Adrenal gland (tissue), 12 donors: ENCODE results near the gene TBC1D24. TPM values are rescaled to one million over a fixed set of nuclear protein-coding genes. Genes with fewer than 3 reads are reported as not detected.

Source experiments
- DNase-seq, 7 donors: peaks; one replicate each; pipeline ENCODE4 v3.0.0-alpha.2; 2019 to 2020
- H3K27ac ChIP-seq, 5 donors: fragments of 200-600 bp; sonication (generic) in 4 of 5; 1 replicate in 3 of 5; 2 replicates in 2 of 5; pipeline versions ENCODE4 v1.5.1 to v1.8.0; 2016 to 2020; ENCODE audit warnings: mild to moderate bottlenecking in 1 of 5
- H3K27me3 ChIP-seq: fragments of 200-600 bp; 2 replicates; pipeline ENCODE4 v1.8.0; 2021
- H3K36me3 ChIP-seq, 2 donors: fragments of 200-600 bp; replicated peaks in 1 of 2; 1 replicate in 1 of 2; 2 replicates in 1 of 2; pipeline versions ENCODE4 v1.5.1 to v1.8.0; 2018 to 2022
- H3K4me1 ChIP-seq, 2 donors: fragments of 200-600 bp; replicated peaks in 1 of 2; 1 replicate in 1 of 2; 2 replicates in 1 of 2; pipeline versions ENCODE4 v1.5.1 to v1.8.0; 2018 to 2021
- H3K4me3 ChIP-seq, 4 donors: fragments of 200-600 bp; sonication (generic) in 3 of 4; one replicate each; pipeline ENCODE4 v1.5.1; 2016 to 2018
- H3K9me3 ChIP-seq, 3 donors: fragments of 200-600 bp; sonication (generic) in 1 of 3; replicated peaks in 1 of 3; 1 replicate in 2 of 3; 2 replicates in 1 of 3; pipeline versions ENCODE4 v1.5.1 to v1.8.0; 2016 to 2021
- POLR2A ChIP-seq, 2 donors: fragments of 450-650 bp; IDR thresholded peaks; one replicate each; pipeline ENCODE4 v1.6.1; 2017; ENCODE audit warnings: antibody characterized with exemption in 2 of 2, mild to moderate bottlenecking in 2 of 2, moderate library complexity in 1 of 2
- WGBS, 4 donors: extraction: QIAGEN DNeasy Blood & Tissue Kit in 2 of 4; methylation state at CpG; one replicate each; pipeline versions ENCODE4 v1.1.5 to v1.1.7; 2013 to 2017; 5-methylcytosine and 5-hydroxymethylcytosine counted together
- intact Hi-C, 2 donors: fragments of 100-400 bp; cut with DNase I; formaldehyde crosslinking; loops; one replicate each; pipeline versions ENCODE4 v1.14.1 to v1.15.0; 2022 to 2023
- polyA plus RNA-seq, 3 donors: library from polyadenylated mRNA; stranded (reverse); fragments of 200-250 nt in 2 of 3; fragments of 350-450 nt in 1 of 3; fragmentation: Illumina TruSeq in 1 of 3; extraction: RNeasy Lipid Tissue Mini Kit (QIAGEN cat#74804) in 1 of 3; gene quantifications; one replicate each; pipeline ENCODE4 v1.2.3, GENCODE V29; 2013 to 2014
- total RNA-seq, 9 donors: library from RNA; depleted of rRNA in 4 of 9; stranded (reverse); fragments of >200 nt in 4 of 9; fragments of 120-200 nt in 1 of 9; fragmentation: NEBNext Ultra II Directional in 1 of 9; extraction: Animal tissue kit (Norgen Biotek cat#: 25700) in 1 of 9; gene quantifications; one replicate each; pipeline versions ENCODE4 v1.1.0 to v1.2.4, GENCODE V29; 2013 to 2023
- TF ChIP-seq, protein P1 (sequence below), 6 experiments: fragments of 450-650 bp in 4 of 6; fragments of 200-600 bp in 2 of 6; sonication (generic) in 1 of 6; IDR thresholded peaks; 1 replicate in 5 of 6; 2 replicates in 1 of 6; pipeline versions ENCODE4 v1.5.1 to v1.8.0; 2016 to 2021; ENCODE audit warnings: antibody characterized with exemption in 6 of 6, mild to moderate bottlenecking in 2 of 6, moderate library complexity in 1 of 6
- donor health status: healthy with polysubstance abuse.
- donor health status: Bipolar disorder and iron deficiency.
- donor health status: DM: yes; HTN: yes; CAD: no.
- donor health status: DM: no; HTN: no; CAD: no.
- donor health status: DM: no; HTN: no; CAD: no.
- donor health status: DM: yes; HTN: yes; CAD: no.

The TBC1D24 gene
- total and polyA plus RNA-seq, 12 donors: 3.9 to 18.5 (median 13.9) TPM

DNA sequence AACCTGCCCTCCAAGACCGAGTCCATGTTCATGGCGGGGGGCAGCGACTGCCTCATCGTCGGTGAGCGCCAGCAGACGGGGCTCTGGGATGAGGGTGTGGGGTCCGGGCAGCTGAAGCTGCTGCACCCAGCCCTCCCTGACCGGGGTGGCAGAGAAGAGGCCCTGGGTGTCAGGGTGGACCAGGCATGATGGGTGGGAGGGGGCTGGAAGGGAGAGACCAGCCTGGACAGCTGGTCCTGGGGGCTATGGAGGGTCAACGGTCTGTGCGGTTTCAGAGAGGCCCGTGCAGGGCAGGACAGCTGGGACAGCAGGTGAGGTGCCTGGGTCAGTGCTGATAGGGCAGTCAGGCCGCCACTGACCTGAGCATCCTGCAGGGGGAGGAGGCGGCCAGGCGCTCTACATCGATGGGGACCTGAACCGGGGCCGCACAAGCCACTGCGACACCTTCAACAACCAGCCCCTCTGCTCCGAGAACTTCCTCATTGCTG is 25.5 kb downstream of the TBC1D24 start:
- WGBS, 4 donors: 82 to 100% (median 91%) methylated on average over 2 to 20 of the region's 20 CpGs
- TF ChIP-seq, protein P1, sequence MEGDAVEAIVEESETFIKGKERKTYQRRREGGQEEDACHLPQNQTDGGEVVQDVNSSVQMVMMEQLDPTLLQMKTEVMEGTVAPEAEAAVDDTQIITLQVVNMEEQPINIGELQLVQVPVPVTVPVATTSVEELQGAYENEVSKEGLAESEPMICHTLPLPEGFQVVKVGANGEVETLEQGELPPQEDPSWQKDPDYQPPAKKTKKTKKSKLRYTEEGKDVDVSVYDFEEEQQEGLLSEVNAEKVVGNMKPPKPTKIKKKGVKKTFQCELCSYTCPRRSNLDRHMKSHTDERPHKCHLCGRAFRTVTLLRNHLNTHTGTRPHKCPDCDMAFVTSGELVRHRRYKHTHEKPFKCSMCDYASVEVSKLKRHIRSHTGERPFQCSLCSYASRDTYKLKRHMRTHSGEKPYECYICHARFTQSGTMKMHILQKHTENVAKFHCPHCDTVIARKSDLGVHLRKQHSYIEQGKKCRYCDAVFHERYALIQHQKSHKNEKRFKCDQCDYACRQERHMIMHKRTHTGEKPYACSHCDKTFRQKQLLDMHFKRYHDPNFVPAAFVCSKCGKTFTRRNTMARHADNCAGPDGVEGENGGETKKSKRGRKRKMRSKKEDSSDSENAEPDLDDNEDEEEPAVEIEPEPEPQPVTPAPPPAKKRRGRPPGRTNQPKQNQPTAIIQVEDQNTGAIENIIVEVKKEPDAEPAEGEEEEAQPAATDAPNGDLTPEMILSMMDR (IDR thresholded peaks at IDR 0.05): no peak
- DNase-seq: no peak
- Histone ChIP-seq H3K36me3 (peaks cover 0 to 9% of the 10 kb centered on the region in 2 donors), H3K4me1 (peaks cover 0 to 35% of the 10 kb centered on the region in 2 donors), H3K27ac (no peak overlapping the region), H3K9me3 (no peaks in the 10 kb centered on the region), H3K4me3 (no peak overlapping the region), H3K27me3 (no peaks in the 10 kb centered on the region)
- intact Hi-C loops: loop anchor here (5.0 to 10.0 kb wide), 2 partner anchors 76 to 158 kb away; partner anchors contain the start of genes ABCA3 (in 1 of the 2) and CCNF (in 1 of the 2)

DNA sequence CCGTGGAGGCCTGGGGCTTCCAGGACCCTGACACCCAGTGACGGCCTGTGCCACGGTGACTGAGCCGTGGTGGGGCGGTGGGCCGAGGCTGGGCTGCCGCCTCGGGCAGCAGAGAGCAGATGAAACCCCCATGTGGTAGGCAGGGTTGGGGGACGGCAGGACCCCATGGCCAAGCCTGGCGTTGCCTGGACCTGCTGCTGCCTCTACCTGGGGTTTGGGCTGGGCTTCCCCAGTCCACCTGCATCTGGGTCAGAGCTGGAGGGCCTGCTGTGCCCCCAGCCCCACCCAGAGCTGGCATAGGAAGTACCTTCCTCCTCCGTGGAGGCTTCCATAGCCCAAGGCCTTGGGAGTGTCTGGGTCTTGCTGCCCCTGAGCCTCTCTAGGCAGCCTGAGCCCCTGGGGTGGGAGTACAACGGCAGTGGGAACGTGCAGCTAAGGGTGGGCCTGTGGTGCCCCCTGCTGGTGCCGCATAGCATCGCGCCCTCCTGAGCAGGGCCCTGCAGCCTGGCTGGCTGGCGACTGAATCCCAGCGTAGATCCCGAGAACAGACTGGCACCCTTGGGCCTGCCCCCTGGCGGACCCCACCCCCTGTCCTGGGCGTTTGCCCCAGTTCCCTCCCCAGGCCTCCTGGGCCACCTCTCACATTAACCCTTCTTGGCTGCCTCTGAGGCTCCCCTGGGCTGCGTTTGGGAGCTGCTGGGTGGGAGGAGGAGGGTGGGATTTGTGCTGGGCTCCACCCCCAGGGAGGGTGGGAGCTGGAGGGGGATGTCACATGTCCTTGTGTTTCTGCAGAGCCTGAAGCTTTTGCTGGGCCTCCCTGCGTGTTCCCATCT is 26.2 kb downstream of the TBC1D24 start:
- WGBS, 4 donors: 4 to 34% (median 20%) methylated on average over 3 to 23 of the region's 23 CpGs
- Histone ChIP-seq H3K9me3 (no peaks in the 10 kb centered on the region), H3K36me3 (peaks cover 0 to 9% of the 10 kb centered on the region in 2 donors), H3K27ac (peak overlapping the region in 3 of 5 donors; percentile 17 to 37 (median 22)), H3K4me1 (peaks cover 0 to 35% of the 10 kb centered on the region in 2 donors), H3K4me3 (peak overlapping the region in 1 of 4 donors; percentile 24), H3K27me3 (no peaks in the 10 kb centered on the region)
- TF ChIP-seq POLR2A (IDR thresholded peaks at IDR 0.05): no peak
- TF ChIP-seq, protein P1 (IDR thresholded peaks at IDR 0.05): peak; percentile 96 to 99 (median 98)
- peak; percentile 80 to 94 (median 87) for DNase-seq
- intact Hi-C loops: loop anchor here (5.0 to 10.0 kb wide), 2 partner anchors 76 to 159 kb away; partner anchors contain the start of genes ABCA3 (in 1 of the 2) and CCNF (in 1 of the 2)

DNA sequence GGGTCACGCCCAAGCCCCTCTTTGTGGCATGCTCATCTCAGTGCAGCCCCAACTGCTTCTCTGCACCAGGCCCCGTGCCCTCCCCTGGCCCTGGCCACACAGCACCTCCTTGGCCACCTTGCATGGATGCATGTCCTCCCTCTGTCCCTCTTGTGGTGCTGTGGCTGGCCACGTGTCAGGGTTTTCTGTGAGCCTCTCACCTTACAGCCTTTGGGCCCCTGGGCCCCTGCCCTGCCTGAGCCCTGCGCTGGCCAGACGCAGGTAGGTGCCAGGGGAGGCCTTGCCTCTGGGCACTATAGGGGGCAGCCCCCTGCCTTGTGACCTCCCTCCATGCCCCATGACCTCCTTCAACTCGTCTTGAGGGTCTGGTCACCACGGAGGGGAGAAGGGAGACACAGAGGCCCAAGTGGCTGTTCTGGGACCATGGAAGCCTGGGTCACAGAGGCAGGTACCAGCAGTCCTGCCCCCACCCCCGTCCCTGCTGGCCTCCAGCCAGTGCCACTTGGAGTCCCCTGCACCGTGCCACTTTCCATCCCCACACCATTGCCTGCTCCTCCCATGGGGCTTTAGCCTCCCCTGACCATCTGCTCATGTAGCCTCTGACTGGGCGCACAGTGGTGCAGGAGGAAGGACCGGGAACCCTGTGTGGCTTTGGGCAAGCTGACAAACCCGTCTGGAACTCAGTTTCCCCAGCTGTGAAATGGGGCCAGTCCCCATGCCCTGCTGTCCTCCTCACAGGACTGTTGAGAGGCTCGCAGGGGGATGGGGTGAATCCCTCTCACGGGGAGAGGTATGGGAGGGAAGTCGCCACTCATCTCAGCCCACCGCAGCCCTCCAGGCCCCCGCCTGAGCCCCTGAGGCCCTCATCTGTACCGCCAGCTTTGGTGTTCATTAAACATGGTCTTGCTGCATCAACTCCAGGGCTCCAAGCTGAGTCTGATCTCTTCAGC is 27.3 kb downstream of the TBC1D24 start:
- Histone ChIP-seq H3K27me3 (no peaks in the 10 kb centered on the region), H3K36me3 (peaks cover 0 to under 1% of the 10 kb centered on the region in 2 donors), H3K4me1 (peaks cover 0 to 32% of the 10 kb centered on the region in 2 donors), H3K27ac (peak overlapping the region in 1 of 5 donors; percentile 17), H3K9me3 (no peaks in the 10 kb centered on the region), H3K4me3 (no peak overlapping the region)
- DNase-seq: no peak
- no peak for TF ChIP-seq POLR2A (IDR thresholded peaks at IDR 0.05)
- TF ChIP-seq, protein P1 (IDR thresholded peaks at IDR 0.05): no peak
- intact Hi-C loops: loop anchor here (5.0 to 10.0 kb wide), 2 partner anchors 77 to 160 kb away; partner anchors contain the start of genes ABCA3 (in 1 of the 2) and CCNF (in 1 of the 2)
- 68 to 77% (median 75%) methylated on average over 5 to 18 of the region's 18 CpGs for WGBS, 4 donors
